Glomerular endothelial cell (primary cell): ENCODE data around the gene FGF9. TPM values are rescaled to one million over a fixed set of nuclear protein-coding genes. Genes with fewer than 3 reads are reported as not detected.

Experiments used
- DNase-seq: peaks from one replicate; pipeline ENCODE4 v3.0.0-alpha.2; 2011; ENCODE audit warnings: low read depth, low spot score; ENCODE audit errors: extremely low read depth
- total RNA-seq: library from RNA; depleted of rRNA; stranded (reverse); fragments of >200 nt; gene quantifications from 2 replicates; pipeline ENCODE4 v1.2.3, GENCODE V29; 2015

FGF9 gene
- total RNA-seq, 1 donor from 2014 or later, result not detected

GRCh38 chr13:21703846-21704245 lies 33.0 kb downstream of the FGF9 start:
- no peak for DNase-seq

- no peak for DNase-seq
Observed at GRCh38 chr13:21707586-21707985, 36.7 kb downstream of the FGF9 start.

DNA sequence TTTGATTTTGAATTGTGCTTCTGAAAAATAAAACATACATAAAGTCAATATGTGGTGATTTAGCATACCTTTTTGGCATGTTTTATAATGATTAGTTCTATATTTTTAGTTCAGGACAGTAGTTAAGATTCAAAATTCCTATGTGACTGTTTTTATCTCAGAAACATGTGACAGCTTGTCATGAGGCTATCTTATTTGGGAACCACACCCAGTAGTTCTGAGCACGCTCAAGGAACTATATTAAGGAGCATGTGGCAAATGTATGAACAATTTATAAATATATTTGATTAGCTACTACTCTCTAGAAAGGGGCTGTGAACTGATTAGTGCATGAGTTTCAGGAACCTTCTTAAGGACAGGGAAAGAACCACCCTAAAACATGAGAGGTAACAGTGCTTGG lies 38.8 kb downstream of the FGF9 start:
- DNase-seq, result no peak

DNA sequence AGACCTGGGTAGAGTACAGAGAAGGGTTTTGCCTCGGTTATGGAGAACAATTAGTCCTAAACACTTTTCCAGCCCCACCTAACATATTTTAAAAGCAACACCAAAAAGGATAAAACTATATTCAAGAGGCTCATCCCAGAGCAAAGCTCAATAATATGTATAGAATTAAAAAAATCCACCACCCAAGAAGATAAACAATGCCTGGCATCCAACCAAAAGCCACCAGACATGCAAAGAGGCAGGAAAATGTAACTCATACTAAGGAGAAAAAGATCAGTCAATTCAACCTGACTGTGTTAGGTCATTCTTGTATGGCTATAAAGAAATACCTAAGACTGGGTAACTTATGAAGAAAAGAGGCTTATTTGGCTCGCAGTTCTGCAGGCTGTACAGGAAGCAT lies 39.3 kb downstream of the FGF9 start:
- DNase-seq, result no peak

DNA sequence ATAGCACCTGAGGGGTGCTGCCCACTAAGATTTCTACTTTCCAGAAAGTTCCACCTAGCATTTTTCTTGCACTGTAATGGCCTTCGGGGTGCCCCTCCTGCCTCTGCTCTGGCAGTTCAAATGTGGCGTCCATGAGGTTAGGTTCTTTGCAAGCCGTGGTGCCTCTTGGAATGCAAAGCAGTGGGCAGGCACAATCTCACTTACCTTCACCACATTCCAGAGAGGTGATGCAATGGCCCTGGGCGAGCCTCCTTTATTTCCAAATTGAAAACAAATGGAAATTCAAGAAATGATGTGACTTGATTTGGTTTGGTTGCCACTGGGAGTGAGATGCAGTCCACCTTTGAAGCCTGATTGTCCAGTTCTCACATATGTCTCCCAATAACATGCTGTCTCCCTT lies 46.9 kb downstream of the FGF9 start:
- DNase-seq, result no peak

- DNase-seq, result no peak
Observed at GRCh38 chr13:21719463-21719862, 48.6 kb downstream of the FGF9 start.

DNA sequence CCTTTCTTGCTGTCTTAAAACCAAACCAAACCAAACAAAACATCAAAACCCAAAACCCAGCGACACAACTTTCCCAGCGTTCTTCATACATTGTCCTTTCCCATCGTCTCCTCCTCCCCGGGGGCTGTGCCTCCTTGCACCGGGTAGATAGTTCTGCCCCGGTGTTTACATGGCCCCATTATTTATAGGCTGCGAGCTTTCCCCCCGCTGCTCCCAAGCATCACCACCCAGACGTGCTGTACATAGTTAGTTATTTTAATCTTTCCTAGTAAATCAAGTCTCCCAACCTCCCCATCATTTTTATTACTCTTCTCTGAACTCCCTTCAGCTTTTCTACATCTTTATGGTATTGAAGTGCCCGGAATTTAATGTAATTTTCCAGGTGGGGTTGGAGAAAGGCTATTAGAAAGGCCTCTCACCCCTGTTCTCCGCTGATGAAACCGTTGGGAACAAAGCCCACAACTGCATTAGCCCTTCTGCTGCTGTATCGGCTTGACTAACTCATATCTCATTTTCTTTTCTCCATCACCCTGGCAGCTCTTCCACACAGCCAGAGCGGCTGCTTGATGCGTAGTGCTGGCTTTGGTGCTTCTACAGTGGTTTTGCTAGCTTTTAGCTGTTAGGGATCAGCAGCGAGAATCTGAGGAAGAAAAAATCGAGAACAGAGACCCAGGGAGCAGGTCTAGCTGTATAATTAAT lies 53.1 kb downstream of the FGF9 start:
- DNase-seq, result no peak

DNA sequence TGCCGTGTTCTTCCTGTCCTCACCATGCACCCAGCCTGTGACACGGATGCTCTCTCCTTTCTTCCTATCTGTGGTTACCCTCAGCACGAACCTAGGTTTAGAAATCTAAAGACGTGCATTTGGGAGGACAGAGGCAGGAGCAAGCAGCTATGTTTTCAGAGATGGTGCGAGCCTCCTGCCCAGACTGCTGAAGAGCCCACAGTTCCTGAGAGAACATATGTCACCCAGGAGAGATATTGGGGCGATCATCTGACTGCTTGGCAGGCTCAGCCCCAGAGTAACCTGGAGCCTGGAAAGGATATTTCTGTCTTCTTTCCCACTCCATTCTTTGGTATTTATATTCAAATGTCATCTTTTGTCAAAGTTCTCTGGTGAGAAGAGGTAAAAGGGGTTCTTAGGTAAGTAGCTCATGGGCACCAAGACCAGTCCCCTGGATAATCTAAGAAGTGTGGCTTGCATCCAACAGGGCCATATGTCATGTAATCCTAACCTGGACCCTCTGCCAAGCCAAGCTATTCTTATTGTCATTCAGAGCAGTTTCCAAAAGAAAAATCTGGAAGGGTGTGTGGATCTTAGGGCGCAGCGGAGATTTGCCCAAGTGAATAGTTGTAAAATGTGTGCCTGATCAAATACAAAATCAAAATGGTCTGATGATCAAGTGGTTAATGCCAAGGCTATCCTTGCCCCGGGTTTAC lies 59.5 kb downstream of the FGF9 start:
- DNase-seq, result no peak

- DNase-seq, result no peak
Observed at GRCh38 chr13:21733475-21734263, 62.8 kb downstream of the FGF9 start.

DNA sequence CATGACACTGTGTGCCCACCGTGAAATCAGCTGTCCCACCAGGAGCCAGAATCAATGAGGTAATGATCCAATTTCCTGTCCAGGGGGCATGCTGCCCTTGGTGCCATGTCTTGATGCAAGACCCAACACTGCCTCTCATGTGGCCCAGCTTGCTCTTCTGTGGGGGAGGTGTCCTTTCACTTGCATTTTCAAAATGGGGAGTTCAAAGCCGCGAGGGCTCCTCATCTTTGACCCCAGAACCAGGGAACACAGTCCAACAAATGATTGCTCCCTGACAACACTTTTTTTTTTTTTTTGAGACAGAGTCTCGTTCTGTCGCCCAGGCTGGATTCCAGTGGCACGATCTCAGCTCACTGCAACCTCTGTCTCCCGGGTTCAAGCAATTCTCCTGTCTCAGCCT lies 64.1 kb downstream of the FGF9 start:
- DNase-seq, result no peak

GRCh38 chr13:21735701-21736401 lies 65.0 kb downstream of the FGF9 start:
- no peak for DNase-seq

DNA sequence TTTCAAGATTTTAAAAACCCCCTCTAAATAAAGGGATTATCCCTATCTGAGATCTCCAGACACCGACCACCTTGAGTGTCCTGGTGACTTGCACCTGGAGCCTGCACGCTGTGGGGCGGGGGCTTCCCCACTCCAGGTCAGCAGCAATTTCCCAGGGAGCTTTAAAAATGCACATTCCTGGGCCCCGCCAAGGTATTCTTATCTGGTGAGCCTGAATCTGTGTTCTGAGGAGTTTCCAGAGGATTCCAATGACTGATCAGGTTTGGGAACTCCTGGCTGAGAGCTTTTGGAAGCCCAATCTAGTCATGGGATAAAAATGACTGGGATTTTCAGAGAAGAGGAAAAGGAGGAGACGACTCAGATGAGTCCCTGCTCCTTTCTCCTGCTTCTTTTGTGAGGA lies 66.1 kb downstream of the FGF9 start:
- DNase-seq, result no peak

DNA sequence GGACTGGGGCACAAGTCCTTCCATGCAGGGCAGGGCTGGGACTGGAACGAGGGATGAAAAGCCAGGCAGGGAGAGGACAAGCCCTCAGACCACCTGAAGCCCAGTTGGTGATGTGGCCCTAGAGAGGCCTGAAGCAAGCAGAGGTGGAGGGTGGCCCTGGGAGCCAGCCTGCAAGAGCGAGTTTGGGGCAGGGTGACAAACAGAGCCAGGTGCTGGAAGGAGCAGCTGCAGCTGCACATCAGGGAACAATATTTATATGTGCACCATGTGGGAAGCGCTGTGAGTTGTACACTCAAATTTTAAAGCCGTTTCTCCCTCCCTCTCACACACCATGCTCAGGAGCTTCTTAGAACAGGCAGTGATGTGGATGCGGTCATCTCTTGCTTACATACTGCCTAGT lies 67.8 kb downstream of the FGF9 start:
- no peak for DNase-seq

DNA sequence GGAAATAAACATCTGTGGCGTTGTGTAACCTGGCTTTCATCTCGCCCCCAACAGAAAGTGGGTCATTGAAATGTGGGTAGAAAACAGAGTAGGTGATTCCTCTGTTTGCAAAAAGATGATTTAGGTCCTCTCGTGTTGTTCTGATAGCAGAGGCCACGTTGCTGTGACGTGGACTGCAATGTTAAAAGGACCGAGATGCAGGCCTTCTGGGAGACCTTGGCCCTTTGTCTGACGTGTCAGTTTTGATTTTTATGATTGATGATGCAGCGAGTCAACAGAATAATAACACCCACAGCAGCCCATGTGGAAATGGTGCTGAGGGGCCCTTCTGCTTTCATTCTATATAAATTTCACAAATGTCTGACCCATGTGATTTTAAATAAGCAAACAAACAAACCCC lies 68.9 kb downstream of the FGF9 start:
- no peak for DNase-seq

DNA sequence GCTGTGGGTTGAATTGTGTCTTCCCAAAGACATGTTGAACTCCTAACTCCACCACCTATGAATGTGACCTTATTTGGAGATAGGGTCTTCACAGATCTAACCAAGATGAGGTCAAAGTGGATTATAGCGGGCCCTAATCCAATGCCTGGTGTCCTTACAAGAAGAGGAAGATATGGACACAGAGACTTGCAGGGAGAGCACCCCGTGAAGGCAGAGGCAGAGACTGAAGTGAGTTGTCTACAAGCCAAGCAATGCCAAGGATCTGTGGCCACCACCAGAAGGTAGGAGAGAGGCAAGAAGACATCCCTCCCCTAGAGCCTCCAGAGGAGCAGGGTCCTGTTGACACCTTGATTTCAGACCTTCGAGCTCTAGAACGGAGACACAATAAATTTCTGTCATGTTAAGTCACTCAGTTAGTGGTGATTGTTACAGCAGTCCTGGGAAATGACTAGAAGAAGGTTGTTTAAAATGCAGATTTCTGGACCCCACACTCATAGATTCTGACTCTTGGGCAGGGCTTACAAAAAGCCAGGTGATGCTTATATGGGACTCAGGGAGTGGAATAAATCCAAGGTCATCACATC lies 70.6 kb downstream of the FGF9 start:
- no peak for DNase-seq

DNA sequence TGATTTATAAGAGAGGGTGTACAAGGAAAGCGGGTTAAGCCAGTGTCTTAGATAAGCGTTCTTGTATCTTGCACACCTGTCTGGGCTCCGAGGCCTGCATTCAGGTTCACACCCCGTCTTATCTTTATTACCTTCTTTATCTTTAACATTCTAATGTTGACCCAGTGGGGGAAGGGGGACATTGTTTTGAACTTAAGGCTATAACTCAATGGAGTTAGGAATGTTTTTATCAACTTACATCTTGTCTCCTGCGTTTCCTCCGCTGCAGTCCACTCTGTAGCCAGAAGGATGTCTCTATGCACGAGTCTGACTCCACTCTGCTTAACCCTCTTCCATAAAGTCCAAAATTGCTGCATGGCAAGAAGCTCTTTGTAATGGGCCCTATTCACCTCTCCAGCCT lies 71.2 kb downstream of the FGF9 start:
- DNase-seq, result no peak

DNA sequence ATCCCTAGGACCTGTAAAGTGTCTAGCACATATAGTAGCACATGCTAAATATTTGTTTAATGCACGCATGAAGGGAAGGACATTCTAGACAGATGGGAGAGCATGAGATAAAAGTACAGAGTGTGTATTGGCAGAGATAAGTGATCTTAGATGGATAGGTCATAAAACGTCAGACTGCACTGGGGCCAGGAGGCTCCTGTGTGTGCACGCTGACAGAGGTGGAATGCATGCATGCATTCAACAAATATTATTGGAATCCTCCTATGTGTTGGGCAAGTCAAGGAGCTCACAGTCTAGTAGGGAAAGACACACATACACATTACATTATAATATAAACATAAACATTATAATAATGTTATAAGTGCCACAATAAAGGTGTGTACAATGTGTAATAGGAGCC lies 73.3 kb downstream of the FGF9 start:
- no peak for DNase-seq

GRCh38 chr13:21745307-21745706 lies 74.4 kb downstream of the FGF9 start:
- no peak for DNase-seq

GRCh38 chr13:21747456-21747855 lies 76.6 kb downstream of the FGF9 start:
- no peak for DNase-seq

GRCh38 chr13:21748166-21748565 lies 77.3 kb downstream of the FGF9 start:
- DNase-seq, result no peak

DNA sequence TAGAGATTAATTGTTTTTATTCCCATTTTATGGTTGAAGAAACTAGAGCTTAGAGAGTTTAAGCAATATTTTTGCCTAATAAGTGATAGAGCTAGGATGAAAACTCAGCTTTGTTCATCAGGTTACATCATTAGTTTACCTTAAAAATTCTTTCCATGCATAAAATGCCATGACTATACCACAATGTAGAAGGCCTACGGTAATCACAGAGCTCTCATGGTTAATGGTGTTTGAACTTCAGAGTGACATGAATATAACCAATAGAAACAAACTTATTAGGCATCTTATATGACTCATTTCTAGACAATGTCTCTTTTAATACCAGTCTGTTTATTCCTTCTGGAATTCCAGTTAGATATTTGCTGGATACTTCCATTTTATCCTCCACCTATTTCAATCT lies 78.5 kb downstream of the FGF9 start:
- DNase-seq, result no peak
